HepG2 (cell line): ENCODE results near the gene MXRA7. TPM values are rescaled to one million over a fixed set of nuclear protein-coding genes. Genes with fewer than 3 reads are reported as not detected.

Experiments used
- ARNT2 ChIP-seq: sonication (generic); formaldehyde crosslinking; IDR thresholded peaks from 2 replicates; pipeline ENCODE4 v1.8.0; 2022; ENCODE audit warnings: mild to moderate bottlenecking, low read depth, missing genetic modification reagents, moderate library complexity
- ETV5 ChIP-seq: IDR thresholded peaks from 2 replicates; pipeline ENCODE4 v1.6.1; 2018; ENCODE audit warnings: missing biosample characterization, missing genetic modification reagents, inconsistent platforms, borderline replicate concordance
- KLF13 ChIP-seq: sonication (generic); formaldehyde crosslinking; IDR thresholded peaks from 2 replicates; pipeline ENCODE4 v1.4.0; 2020; ENCODE audit warnings: mild to moderate bottlenecking, missing genetic modification reagents
- MTA1 ChIP-seq: sonication (generic); formaldehyde crosslinking; IDR thresholded peaks from 2 replicates; pipeline ENCODE4 v1.4.0; 2020; ENCODE audit warnings: missing genetic modification reagents, mild to moderate bottlenecking, borderline replicate concordance
- NFAT5 ChIP-seq: sonication (generic); formaldehyde crosslinking; IDR thresholded peaks from 2 replicates; pipeline ENCODE4 v1.4.0; 2020; ENCODE audit warnings: missing genetic modification reagents
- PTBP1 ChIP-seq: fragments of 200-400 bp; formaldehyde crosslinking; IDR thresholded peaks from 2 replicates; pipeline ENCODE4 v1.6.1; 2018; ENCODE audit warnings: low read length, low read depth; ENCODE audit not compliant: poor library complexity, severe bottlenecking
- RFX3 ChIP-seq: IDR thresholded peaks from 2 replicates; pipeline ENCODE4 v1.6.1; 2016; ENCODE audit warnings: missing biosample characterization, missing genetic modification reagents
- XBP1 ChIP-seq: sonication (generic); formaldehyde crosslinking; IDR thresholded peaks from 2 replicates; pipeline ENCODE4 v1.5.0; 2020; ENCODE audit warnings: missing genetic modification reagents
- ZBTB33 ChIP-seq: sonication (generic); formaldehyde crosslinking; IDR thresholded peaks from 2 replicates; pipeline ENCODE4 v1.4.0; 2020; ENCODE audit warnings: missing genetic modification reagents
- ZNF350 ChIP-seq: sonication (generic); formaldehyde crosslinking; IDR thresholded peaks from 2 replicates; pipeline ENCODE4 v1.4.0; 2020; ENCODE audit warnings: mild to moderate bottlenecking, low read depth, missing genetic modification reagents, borderline replicate concordance
- ZNF678 ChIP-seq: sonication (generic); formaldehyde crosslinking; IDR thresholded peaks from 2 replicates; pipeline ENCODE4 v1.4.0; 2020; ENCODE audit warnings: mild to moderate bottlenecking, missing genetic modification reagents
- polyA plus RNA-seq, 8 experiments: library from polyadenylated mRNA; depleted of rRNA in 3 of 8; stranded (reverse) in 7 of 8; unstranded in 1 of 8; fragments of >200 nt; fragmentation: Illumina TruSeq in 4 of 8; extraction: Trizol in 4 of 8; gene quantifications; 2 replicates each; pipeline versions ENCODE4 v1.2.1 to v1.2.3, GENCODE V29; 2011 to 2016; ENCODE audit warnings: low read depth in 4 of 8, missing spikeins in 1 of 8, mixed read lengths in 1 of 8; ENCODE audit not compliant: insufficient read depth in 1 of 8
- total RNA-seq, 5 experiments: library from RNA; depleted of rRNA; stranded (reverse); fragments of >200 nt; fragmentation: Illumina TruSeq; extraction: Trizol; gene quantifications; 2 replicates each; pipeline ENCODE4 v1.2.3, GENCODE V29; 2016; ENCODE audit warnings: low read depth in 1 of 5
- TF ChIP-seq, protein P1 (sequence below): sonication (generic); formaldehyde crosslinking; IDR thresholded peaks from 2 replicates; pipeline ENCODE4 v1.4.0; 2020; ENCODE audit warnings: mild to moderate bottlenecking, missing genetic modification reagents
- TF ChIP-seq, protein P2 (sequence below): sonication (generic); formaldehyde crosslinking; IDR thresholded peaks from 2 replicates; pipeline ENCODE4 v1.5.0; 2020; ENCODE audit warnings: missing genetic modification reagents, mild to moderate bottlenecking, borderline replicate concordance

MXRA7 gene
- total and polyA plus RNA-seq, 2 of the 13 experiments (the other 11 are each of a cell fraction or from before 2014, with no cell fraction given): 44.8 to 112 TPM

GRCh38 chr17:76707985-76708807 lies 2.6 kb downstream of the MXRA7 start (continued):
- TF ChIP-seq XBP1 (CRISPR knock-in tag) (no peak), ETV5 (CRISPR knock-in tag) (no peak), KLF13 (CRISPR knock-in tag) (no peak), ARNT2 (no peak), ZNF678 (CRISPR knock-in tag) (no peak), NFAT5 (CRISPR knock-in tag) (no peak), PTBP1 (no peak), ZNF350 (CRISPR knock-in tag) (no peak), RFX3 (CRISPR knock-in tag) (no peak), ZBTB33 (peak; percentile 51; the same call in 1 of the 2 replicates), MTA1 (CRISPR knock-in tag) (0 out of 2 replicates have a peak, but pooled peaks have one; percentile 56)
- TF ChIP-seq, protein P1, sequence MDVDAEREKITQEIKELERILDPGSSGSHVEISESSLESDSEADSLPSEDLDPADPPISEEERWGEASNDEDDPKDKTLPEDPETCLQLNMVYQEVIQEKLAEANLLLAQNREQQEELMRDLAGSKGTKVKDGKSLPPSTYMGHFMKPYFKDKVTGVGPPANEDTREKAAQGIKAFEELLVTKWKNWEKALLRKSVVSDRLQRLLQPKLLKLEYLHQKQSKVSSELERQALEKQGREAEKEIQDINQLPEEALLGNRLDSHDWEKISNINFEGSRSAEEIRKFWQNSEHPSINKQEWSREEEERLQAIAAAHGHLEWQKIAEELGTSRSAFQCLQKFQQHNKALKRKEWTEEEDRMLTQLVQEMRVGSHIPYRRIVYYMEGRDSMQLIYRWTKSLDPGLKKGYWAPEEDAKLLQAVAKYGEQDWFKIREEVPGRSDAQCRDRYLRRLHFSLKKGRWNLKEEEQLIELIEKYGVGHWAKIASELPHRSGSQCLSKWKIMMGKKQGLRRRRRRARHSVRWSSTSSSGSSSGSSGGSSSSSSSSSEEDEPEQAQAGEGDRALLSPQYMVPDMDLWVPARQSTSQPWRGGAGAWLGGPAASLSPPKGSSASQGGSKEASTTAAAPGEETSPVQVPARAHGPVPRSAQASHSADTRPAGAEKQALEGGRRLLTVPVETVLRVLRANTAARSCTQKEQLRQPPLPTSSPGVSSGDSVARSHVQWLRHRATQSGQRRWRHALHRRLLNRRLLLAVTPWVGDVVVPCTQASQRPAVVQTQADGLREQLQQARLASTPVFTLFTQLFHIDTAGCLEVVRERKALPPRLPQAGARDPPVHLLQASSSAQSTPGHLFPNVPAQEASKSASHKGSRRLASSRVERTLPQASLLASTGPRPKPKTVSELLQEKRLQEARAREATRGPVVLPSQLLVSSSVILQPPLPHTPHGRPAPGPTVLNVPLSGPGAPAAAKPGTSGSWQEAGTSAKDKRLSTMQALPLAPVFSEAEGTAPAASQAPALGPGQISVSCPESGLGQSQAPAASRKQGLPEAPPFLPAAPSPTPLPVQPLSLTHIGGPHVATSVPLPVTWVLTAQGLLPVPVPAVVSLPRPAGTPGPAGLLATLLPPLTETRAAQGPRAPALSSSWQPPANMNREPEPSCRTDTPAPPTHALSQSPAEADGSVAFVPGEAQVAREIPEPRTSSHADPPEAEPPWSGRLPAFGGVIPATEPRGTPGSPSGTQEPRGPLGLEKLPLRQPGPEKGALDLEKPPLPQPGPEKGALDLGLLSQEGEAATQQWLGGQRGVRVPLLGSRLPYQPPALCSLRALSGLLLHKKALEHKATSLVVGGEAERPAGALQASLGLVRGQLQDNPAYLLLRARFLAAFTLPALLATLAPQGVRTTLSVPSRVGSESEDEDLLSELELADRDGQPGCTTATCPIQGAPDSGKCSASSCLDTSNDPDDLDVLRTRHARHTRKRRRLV (CRISPR knock-in tag): no peak
- TF ChIP-seq, protein P2, sequence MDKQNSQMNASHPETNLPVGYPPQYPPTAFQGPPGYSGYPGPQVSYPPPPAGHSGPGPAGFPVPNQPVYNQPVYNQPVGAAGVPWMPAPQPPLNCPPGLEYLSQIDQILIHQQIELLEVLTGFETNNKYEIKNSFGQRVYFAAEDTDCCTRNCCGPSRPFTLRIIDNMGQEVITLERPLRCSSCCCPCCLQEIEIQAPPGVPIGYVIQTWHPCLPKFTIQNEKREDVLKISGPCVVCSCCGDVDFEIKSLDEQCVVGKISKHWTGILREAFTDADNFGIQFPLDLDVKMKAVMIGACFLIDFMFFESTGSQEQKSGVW (CRISPR knock-in tag): no peak
- TF ChIP-seq, all 625 proteins: peak for 45
